Neural cell (in vitro differentiated cells): ENCODE measurements around the gene USF1. TPM values are rescaled to one million over a fixed set of nuclear protein-coding genes. Genes with fewer than 3 reads are reported as not detected.

Experiments
- H2AFZ ChIP-seq: fragments of 200-600, 300-800 bp; sonication (generic), shearing (Covaris generic); 2 replicates; pipeline ENCODE4 v1.6.0; 2014; ENCODE audit warnings: low read depth, mild to moderate bottlenecking, antibody characterized with exemption, low read length, moderate library complexity
- H3F3A ChIP-seq: fragments of 200-600 bp; shearing (Covaris generic); 2 replicates; pipeline ENCODE4 v1.6.1; 2016; ENCODE audit warnings: mild to moderate bottlenecking, moderate library complexity, mixed read lengths, antibody characterized with exemption, low read length; ENCODE audit not compliant: insufficient read depth, poor library complexity, severe bottlenecking
- H3K27ac ChIP-seq: fragments of 200-600, 300-800 bp; sonication (generic), shearing (Covaris generic); 2 replicates; pipeline ENCODE4 v1.5.1; 2014; ENCODE audit warnings: mild to moderate bottlenecking, low read length, moderate library complexity
- H3K27me3 ChIP-seq: fragments of 300-800, 200-600 bp; sonication (generic), shearing (Covaris generic); 2 replicates; pipeline ENCODE4 v1.6.0; 2014; ENCODE audit warnings: mild to moderate bottlenecking, low read depth, low read length, moderate library complexity; ENCODE audit not compliant: insufficient read depth
- H3K36me3 ChIP-seq: fragments of 300-800, 200-600 bp; sonication (generic), shearing (Covaris generic); 2 replicates; pipeline ENCODE4 v1.5.1; 2014; ENCODE audit warnings: mild to moderate bottlenecking, antibody characterized with exemption, low read length, moderate library complexity; ENCODE audit not compliant: insufficient read depth
- H3K4me2 ChIP-seq: fragments of 300-800, 200-600 bp; sonication (generic), shearing (Covaris generic); 2 replicates; pipeline ENCODE4 v1.6.0; 2014; ENCODE audit warnings: mild to moderate bottlenecking, low read length
- H3K4me3 ChIP-seq: fragments of 300-800, 200-600 bp; sonication (generic), shearing (Covaris generic); 2 replicates; pipeline ENCODE4 v1.5.1; 2014; ENCODE audit warnings: mild to moderate bottlenecking, low read length, moderate library complexity
- H3K79me2 ChIP-seq: fragments of 200-600 bp; shearing (Covaris generic); replicated peaks from 2 replicates; pipeline ENCODE4 v1.6.0; 2014; ENCODE audit warnings: mild to moderate bottlenecking, low read length, moderate library complexity; ENCODE audit not compliant: insufficient read depth
- H3K9ac ChIP-seq: fragments of 300-800, 200-600 bp; sonication (generic), shearing (Covaris generic); 2 replicates; pipeline ENCODE4 v1.6.1; 2016; ENCODE audit warnings: mild to moderate bottlenecking, low read length, mixed read lengths
- H3K9me2 ChIP-seq: fragments of 200-600 bp; shearing (Covaris generic); 2 replicates; pipeline ENCODE4 v1.6.1; 2016; ENCODE audit warnings: mild to moderate bottlenecking, low read length, mixed read lengths; ENCODE audit not compliant: insufficient read depth
- H3K9me3 ChIP-seq: fragments of 200-600, 300-800 bp; sonication (generic), shearing (Covaris generic); 2 replicates; pipeline ENCODE4 v1.6.1; 2016; ENCODE audit warnings: mild to moderate bottlenecking, mixed run types, low read length, moderate library complexity, mixed read lengths
- H4K20me1 ChIP-seq: fragments of 200-600 bp; shearing (Covaris generic); 2 replicates; pipeline ENCODE4 v1.6.1; 2016; ENCODE audit warnings: mild to moderate bottlenecking, mixed run types; ENCODE audit not compliant: insufficient read depth
- EP300 ChIP-seq: fragments of 450-650 bp; conservative IDR thresholded peaks from 2 replicates; pipeline ENCODE4 v1.6.1; 2014; ENCODE audit warnings: antibody characterized with exemption, mild to moderate bottlenecking, moderate library complexity; ENCODE audit not compliant: poor library complexity, severe bottlenecking
- EZH2 ChIP-seq: fragments of 200-600, 300-800 bp; shearing (Covaris generic), sonication (generic); IDR thresholded peaks from 2 replicates; pipeline ENCODE4 v1.6.1; 2014; ENCODE audit warnings: antibody characterized with exemption, low read length, borderline replicate concordance, mild to moderate bottlenecking; ENCODE audit not compliant: insufficient read depth, poor library complexity, severe bottlenecking
- MXI1 ChIP-seq: fragments of 450-650 bp; conservative IDR thresholded peaks from 2 replicates; pipeline ENCODE4 v1.6.1; 2014; ENCODE audit warnings: antibody characterized with exemption, mild to moderate bottlenecking; ENCODE audit not compliant: poor library complexity, severe bottlenecking
- POLR2AphosphoS5 ChIP-seq: IDR thresholded peaks from 2 replicates; pipeline ENCODE4 v1.6.1; 2012
- RAD21 ChIP-seq: fragments of 450-650 bp; conservative IDR thresholded peaks from 2 replicates; pipeline ENCODE4 v1.6.1; 2014; ENCODE audit warnings: antibody characterized with exemption, mild to moderate bottlenecking, moderate library complexity
- SMC3 ChIP-seq: fragments of 450-650 bp; conservative IDR thresholded peaks from 2 replicates; pipeline ENCODE4 v1.6.1; 2014; ENCODE audit warnings: antibody characterized with exemption, mild to moderate bottlenecking, moderate library complexity; ENCODE audit not compliant: poor library complexity
- TAF1 ChIP-seq: IDR thresholded peaks from 2 replicates; pipeline ENCODE4 v1.6.1; 2012; ENCODE audit warnings: low read depth
- polyA minus RNA-seq: library from RNA; depleted of rRNA, polyadenylated mRNA; stranded (reverse); fragments of >200 nt; gene quantifications from 2 replicates; pipeline ENCODE4 v1.2.3, GENCODE V29; 2014
- polyA plus RNA-seq: library from polyadenylated mRNA; depleted of rRNA; stranded (reverse); fragments of >200 nt; gene quantifications from 2 replicates; pipeline ENCODE4 v1.2.3, GENCODE V29; 2014
- TF ChIP-seq, protein P1 (sequence below): fragments of 450-650 bp; IDR thresholded peaks from 2 replicates; pipeline ENCODE4 v1.5.1; 2014; ENCODE audit warnings: antibody characterized with exemption, mild to moderate bottlenecking, moderate library complexity; ENCODE audit not compliant: poor library complexity, severe bottlenecking
- TF ChIP-seq, protein P2 (sequence below): IDR thresholded peaks from 2 replicates; pipeline ENCODE4 v1.6.1; 2012; ENCODE audit warnings: borderline replicate concordance

The USF1 gene, protein sequence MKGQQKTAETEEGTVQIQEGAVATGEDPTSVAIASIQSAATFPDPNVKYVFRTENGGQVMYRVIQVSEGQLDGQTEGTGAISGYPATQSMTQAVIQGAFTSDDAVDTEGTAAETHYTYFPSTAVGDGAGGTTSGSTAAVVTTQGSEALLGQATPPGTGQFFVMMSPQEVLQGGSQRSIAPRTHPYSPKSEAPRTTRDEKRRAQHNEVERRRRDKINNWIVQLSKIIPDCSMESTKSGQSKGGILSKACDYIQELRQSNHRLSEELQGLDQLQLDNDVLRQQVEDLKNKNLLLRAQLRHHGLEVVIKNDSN
- 366 and 457 TPM in 2 replicates for polyA plus RNA-seq
- 192 and 210 TPM in 2 replicates for polyA minus RNA-seq

DNA sequence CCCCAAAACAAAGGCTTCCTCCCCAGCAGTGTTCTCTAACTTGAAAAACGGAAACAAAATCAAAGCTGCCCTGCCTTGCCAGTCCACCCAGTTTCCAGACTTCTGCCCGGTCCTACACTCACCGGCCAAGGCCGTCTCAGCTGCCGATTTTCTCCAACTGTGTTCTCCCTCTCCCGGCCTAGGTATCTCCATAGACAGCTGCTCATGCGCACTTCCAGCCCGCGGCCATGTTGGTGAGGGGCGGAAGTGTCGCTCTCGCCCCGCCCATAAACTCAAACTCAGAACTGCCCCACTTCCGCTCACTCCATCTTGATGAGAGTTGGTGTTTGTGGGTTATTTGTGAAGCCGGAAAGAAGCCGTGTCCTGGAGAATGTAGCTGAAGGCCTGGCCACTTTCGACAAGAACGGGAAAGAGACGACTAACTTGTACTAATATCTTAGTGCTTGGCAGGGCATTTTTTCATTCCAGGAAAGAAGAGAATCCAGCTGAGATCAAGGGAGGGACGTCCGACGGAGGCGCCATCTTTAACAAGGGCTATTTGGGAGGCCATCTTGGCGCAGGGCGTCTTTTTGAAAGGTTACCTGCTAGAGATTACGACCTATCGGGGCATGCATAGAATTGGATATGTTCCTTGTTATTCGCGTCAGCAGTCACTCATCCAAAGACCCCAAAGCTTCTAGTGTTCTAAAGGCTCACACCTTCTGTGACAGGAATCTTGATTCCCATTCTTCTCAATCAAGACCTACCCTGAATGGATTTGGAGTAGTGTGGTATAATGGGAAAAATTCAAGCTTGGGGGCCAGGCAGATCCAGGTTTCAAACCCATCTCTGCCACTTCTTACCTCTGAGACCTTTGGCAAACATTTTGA is at the start of gene USF1:
Gene USF1 (minus strand): TSS at position 242 of the 869 bp plus-strand sequence. CDS start 2,702 bp downstream, outside the sequence.
- no peaks in the 10 kb centered on the region for H3K9me2 ChIP-seq
- peaks cover 7% of the 10 kb centered on the region for H3K36me3 ChIP-seq
- peak within 1 kb of the TSS; percentile 95 for H3K27ac ChIP-seq
- H3K27me3 ChIP-seq = no peaks in the 10 kb centered on the region
- peaks cover 22% of the 10 kb centered on the region for H3K79me2 ChIP-seq
- H4K20me1 ChIP-seq = no peaks in the 10 kb centered on the region
- H3K9ac ChIP-seq = peak within 1 kb of the TSS; percentile 98
- TF ChIP-seq, protein P1, sequence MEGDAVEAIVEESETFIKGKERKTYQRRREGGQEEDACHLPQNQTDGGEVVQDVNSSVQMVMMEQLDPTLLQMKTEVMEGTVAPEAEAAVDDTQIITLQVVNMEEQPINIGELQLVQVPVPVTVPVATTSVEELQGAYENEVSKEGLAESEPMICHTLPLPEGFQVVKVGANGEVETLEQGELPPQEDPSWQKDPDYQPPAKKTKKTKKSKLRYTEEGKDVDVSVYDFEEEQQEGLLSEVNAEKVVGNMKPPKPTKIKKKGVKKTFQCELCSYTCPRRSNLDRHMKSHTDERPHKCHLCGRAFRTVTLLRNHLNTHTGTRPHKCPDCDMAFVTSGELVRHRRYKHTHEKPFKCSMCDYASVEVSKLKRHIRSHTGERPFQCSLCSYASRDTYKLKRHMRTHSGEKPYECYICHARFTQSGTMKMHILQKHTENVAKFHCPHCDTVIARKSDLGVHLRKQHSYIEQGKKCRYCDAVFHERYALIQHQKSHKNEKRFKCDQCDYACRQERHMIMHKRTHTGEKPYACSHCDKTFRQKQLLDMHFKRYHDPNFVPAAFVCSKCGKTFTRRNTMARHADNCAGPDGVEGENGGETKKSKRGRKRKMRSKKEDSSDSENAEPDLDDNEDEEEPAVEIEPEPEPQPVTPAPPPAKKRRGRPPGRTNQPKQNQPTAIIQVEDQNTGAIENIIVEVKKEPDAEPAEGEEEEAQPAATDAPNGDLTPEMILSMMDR = no peak
- no peak for TF ChIP-seq SMC3
- no peak for TF ChIP-seq EZH2
- TF ChIP-seq POLR2AphosphoS5 = peak; percentile 97
- TF ChIP-seq, protein P2, sequence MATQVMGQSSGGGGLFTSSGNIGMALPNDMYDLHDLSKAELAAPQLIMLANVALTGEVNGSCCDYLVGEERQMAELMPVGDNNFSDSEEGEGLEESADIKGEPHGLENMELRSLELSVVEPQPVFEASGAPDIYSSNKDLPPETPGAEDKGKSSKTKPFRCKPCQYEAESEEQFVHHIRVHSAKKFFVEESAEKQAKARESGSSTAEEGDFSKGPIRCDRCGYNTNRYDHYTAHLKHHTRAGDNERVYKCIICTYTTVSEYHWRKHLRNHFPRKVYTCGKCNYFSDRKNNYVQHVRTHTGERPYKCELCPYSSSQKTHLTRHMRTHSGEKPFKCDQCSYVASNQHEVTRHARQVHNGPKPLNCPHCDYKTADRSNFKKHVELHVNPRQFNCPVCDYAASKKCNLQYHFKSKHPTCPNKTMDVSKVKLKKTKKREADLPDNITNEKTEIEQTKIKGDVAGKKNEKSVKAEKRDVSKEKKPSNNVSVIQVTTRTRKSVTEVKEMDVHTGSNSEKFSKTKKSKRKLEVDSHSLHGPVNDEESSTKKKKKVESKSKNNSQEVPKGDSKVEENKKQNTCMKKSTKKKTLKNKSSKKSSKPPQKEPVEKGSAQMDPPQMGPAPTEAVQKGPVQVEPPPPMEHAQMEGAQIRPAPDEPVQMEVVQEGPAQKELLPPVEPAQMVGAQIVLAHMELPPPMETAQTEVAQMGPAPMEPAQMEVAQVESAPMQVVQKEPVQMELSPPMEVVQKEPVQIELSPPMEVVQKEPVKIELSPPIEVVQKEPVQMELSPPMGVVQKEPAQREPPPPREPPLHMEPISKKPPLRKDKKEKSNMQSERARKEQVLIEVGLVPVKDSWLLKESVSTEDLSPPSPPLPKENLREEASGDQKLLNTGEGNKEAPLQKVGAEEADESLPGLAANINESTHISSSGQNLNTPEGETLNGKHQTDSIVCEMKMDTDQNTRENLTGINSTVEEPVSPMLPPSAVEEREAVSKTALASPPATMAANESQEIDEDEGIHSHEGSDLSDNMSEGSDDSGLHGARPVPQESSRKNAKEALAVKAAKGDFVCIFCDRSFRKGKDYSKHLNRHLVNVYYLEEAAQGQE = peak; percentile 98
- TF ChIP-seq MXI1 = peak; percentile 61
- peak; percentile 99 for TF ChIP-seq TAF1
- TF ChIP-seq EP300 = peak; percentile 78
- no peak for TF ChIP-seq RAD21
- H3K4me3 ChIP-seq = peak within 1 kb of the TSS; percentile 91
- H3K9me3 ChIP-seq = peaks cover 12% of the 10 kb centered on the region
- peaks cover 3% of the 10 kb centered on the region for H3F3A ChIP-seq
- peak within 1 kb of the TSS; percentile 97 for H3K4me2 ChIP-seq
- H2AFZ ChIP-seq = peak within 1 kb of the TSS; percentile 76

DNA sequence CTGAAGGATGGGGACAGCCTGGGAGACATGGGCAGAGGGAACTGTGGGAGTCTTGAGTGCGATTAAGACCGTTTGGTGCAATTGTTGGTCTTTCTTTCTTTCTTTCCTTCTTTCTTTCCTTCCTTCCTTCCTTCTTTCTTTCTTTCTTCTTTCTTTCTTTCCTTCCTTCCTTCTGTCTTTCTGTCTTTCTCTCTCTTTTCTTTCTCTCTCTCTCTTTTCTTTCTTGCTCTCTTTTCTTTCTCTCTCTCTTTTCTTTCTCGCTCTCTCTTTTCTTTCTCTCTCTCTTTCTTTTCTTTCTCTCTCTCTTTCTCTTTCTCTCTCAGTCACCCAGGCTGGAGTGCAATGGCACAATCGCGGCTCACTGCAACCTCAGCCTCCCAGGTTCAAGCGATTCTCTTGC is 49.5 kb upstream of the USF1 start:
- TF ChIP-seq EP300 (no peak), TAF1 (no peak), EZH2 (no peak), POLR2AphosphoS5 (no peak), MXI1 (no peak), SMC3 (no peak), RAD21 (no peak)
- TF ChIP-seq, protein P1 = no peak
- TF ChIP-seq, protein P2 = no peak
- H3K27ac ChIP-seq = no peak overlapping the region
- no peaks in the 10 kb centered on the region for H3F3A ChIP-seq
- no peaks in the 10 kb centered on the region for H3K27me3 ChIP-seq
- no peak overlapping the region for H3K9ac ChIP-seq
- no peak overlapping the region for H3K4me2 ChIP-seq
- no peaks in the 10 kb centered on the region for H3K9me2 ChIP-seq
- H2AFZ ChIP-seq = no peak overlapping the region
- no peaks in the 10 kb centered on the region for H4K20me1 ChIP-seq
- no peaks in the 10 kb centered on the region for H3K79me2 ChIP-seq
- H3K36me3 ChIP-seq = no peaks in the 10 kb centered on the region
- H3K9me3 ChIP-seq = no peaks in the 10 kb centered on the region
- H3K4me3 ChIP-seq = no peak overlapping the region
